ENCODE results near the gene C1QB.

Gene C1QB, protein sequence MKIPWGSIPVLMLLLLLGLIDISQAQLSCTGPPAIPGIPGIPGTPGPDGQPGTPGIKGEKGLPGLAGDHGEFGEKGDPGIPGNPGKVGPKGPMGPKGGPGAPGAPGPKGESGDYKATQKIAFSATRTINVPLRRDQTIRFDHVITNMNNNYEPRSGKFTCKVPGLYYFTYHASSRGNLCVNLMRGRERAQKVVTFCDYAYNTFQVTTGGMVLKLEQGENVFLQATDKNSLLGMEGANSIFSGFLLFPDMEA

DNA sequence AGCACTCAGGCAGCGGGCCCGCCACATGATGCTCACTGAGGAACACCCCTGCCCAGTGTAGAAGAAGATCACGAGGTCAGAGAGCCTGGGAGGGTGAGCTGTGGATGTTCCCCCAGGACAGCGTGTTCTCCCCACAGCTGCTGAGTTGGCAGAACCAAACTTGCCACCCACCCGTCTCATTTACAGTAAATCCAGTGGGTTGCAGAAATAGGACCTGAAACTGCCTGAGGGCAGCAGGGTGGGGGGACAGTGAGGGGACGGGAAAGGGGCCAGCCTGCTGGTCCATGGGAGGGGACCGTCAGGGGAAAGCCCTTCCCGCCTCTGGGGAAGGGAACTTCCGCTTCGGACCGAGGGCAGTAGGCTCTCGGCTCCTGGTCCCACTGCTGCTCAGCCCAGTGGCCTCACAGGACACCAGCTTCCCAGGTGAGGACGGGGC, at the start of gene C1QB:
Gene C1QB (plus strand): TSS at position 356 of the 436 bp plus-strand sequence. CDS start 6,227 bp downstream, outside the sequence.
- no peak for DNase-seq (ENCODE audit: extremely low read depth in 1 of 2, low read depth in 1 of 2)

DNA sequence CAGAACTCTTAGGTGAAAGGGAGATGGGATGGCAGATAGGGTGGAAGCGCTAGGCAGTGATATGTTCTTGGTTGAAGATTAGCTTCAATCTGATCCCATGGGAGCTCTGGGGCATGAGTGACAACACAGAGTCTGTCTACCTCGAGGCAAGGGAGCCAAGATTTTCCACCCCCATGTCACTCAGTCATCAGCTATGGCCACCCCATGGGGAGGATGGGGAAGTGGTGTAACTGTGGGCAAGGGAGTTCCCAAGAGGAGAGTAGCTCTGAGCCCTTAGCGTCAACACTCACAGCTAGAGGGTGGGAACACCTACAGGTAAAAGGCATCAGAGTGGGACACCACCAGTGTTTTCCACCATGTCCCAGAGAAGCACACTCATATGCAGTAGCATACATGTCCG, 46.9 kb upstream of the C1QB start:
- DNase-seq (ENCODE audit: extremely low read depth in 1 of 2, low read depth in 1 of 2) = no peak

DNA sequence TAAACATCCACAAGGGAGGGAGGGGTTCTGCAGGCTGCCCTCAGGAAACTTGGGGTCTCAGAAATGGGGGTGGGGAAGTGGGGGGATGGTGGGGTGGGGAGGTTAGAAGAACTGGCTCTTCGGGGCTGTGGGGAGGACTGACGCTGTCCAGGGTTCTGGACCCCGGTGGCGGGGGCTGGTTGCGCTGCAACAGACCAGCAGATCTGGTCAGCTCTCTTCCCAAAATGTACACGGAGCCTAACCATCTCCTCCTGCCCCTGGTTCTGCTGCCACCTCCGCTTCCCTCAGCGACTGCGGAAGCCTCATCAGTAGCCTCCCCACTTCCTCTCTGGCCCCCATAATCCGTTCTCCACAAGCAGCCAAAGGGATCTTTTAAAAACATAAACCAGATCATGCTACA, 45.9 kb upstream of the C1QB start:
- DNase-seq (ENCODE audit: extremely low read depth in 1 of 2, low read depth in 1 of 2) = no peak

DNA sequence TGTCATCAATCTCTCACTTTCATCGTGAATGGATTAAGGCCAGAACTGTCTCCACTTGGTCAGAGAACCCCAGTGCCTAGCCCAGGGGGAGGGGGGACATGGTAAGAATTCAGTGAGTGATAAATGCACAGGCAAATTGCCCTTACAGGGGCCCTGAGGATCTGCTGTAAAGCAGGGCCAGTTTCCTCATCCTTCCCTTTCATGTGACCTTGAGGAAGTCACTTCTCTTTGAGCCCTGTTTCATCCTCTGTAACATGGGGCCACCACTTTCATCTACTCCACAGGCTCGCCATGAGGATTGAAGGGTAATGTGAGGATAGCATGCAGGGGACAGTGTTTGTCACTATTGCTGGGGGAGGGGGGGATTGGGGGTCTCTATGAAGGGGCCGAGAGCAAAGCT, 44.7 kb upstream of the C1QB start:
- DNase-seq (ENCODE audit: extremely low read depth in 1 of 2, low read depth in 1 of 2) = no peak

DNA sequence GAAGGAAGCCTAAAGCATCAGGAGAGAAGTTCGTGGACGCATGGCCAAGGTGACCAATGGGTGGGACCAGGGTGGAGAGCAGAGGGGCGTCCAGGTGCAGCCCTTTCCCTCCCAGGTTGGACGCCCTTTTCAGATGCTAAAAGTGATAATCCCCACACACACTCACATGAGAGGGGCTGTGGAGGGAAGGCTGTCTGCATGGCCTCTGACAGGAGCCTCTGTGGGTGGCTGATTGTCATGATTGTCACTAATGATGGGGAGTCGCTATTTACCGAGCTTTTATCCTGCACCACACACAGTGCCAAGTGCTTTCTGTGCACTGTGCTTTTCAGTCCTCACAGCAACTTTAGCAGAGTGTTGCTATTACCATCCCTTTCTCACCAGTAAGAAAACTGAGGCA, 43.7 kb upstream of the C1QB start:
- no peak for DNase-seq (ENCODE audit: extremely low read depth in 1 of 2, low read depth in 1 of 2)

DNA sequence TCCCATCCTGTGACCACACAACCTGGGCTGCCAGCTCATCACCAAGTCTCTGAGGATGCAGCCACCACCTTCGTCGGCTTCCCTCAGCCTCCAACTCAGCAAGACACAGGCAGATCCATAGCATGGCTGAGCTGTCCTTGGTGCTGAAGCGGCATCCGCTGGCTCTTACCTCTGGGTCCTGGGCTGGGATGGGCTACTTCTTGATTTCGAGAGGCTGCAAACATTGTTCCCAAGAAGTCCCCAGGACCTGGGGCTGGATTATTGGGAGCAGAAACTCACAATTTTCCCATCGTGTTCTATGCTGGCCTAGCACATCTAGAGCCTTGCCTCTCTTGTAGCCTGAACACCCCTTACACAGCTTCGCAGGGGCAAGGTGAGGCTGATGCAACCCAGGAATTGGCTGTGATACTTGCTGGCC, 41.5 kb upstream of the C1QB start:
- no peak for DNase-seq (ENCODE audit: extremely low read depth in 1 of 2, low read depth in 1 of 2)

DNA sequence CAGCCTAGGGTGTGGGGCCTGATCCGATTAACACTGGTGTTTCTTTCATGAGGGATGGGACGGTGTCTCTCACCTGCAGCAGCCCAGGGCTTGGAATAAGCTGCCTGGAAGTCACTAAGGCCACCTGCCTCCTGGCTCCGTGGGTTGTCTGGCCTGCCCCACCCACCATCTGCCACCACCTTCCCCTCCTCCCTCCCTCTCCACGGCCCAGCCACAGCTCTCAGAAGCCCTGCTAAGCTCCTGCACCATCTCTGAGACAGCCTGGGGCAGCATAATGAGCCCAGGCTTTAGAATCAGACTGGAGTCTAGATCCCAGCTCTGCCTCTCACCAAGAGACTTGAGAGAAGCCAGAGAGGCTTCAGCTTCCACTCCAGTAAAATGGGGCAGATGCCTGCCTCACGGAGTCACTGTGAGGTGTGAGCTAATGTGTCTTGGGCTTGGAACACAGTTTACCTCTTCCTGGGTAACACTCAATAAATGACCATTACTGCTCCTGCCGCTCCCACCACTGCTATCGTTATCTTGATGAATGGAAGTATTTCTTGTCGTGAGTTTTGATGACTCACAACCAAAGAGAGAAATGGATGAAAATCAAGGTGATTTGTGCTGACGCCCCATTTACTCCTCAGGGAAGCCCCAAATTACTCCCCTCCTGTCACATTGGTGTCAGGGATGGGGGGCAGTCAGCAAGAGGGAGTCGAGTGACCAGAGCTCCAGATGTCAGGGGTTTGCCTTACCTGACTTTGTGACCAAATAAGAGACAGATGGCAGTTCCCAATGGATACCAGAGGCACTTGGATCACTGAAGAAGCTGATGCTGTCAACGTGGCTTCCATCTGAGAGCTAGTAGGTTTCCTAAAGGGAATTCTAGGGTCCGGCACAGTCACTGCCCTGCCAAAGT, 40.1 kb upstream of the C1QB start:
- DNase-seq (ENCODE audit: extremely low read depth in 1 of 2, low read depth in 1 of 2) = no peak

DNA sequence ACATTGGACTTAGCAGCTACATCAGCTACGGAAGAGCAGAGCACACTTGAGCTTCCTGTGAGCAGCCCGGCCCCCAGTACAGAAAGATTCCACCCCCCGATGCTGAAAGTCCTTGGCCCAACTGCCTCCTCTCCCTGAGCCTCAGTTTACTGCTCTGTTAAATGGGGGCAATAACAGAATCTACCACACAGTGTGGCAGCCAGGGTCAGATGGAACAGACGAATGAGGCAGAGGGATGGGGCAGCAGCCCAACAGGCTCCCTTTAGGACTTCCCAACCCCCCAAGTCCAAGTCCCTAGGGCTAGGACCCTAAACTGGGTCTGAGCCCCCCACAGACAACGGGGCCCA, 39.5 kb upstream of the C1QB start:
- no peak for DNase-seq (ENCODE audit: extremely low read depth in 1 of 2, low read depth in 1 of 2)

DNA sequence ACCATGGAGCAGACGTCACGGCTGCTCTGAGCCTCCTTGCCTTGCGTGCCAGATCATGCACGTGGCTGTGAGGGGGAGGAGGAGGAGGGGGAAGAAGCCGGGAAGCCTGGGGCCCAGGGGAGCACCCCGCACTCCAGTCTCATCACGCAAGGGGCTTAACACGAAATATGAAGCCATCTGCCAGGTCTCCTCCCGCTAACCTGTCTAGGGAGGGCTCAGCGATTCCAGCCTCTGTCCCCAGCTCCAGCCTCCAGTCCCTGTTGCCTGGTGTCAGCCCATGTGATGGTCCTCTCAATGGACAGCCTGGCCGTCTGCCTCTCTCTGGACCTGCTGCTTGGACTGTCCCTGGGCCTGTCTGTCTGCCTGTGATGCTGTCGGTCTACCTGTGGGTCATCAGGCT, 39.1 kb upstream of the C1QB start:
- no peak for DNase-seq (ENCODE audit: extremely low read depth in 1 of 2, low read depth in 1 of 2)

DNA sequence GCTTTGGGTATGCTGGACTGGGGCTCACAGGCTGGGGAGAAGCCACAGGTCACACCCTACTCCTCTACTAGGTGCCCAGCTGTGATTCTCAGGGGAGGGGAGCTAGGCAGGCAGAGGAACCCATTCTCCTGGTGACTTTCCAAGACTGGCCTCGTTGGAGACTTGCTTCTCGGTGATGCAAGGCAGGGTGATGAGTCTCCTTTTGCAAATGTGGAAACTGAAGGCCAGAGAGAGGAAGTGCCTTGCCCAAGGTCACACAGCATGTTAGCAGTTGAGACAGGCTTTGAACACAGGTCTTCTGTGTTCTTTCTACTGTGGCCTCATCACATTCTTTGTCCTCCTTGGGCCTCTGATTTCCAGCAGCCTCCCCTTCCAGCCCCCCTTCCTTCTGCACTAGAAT, 37.1 kb upstream of the C1QB start:
- DNase-seq (ENCODE audit: extremely low read depth in 1 of 2, low read depth in 1 of 2) = no peak

DNA sequence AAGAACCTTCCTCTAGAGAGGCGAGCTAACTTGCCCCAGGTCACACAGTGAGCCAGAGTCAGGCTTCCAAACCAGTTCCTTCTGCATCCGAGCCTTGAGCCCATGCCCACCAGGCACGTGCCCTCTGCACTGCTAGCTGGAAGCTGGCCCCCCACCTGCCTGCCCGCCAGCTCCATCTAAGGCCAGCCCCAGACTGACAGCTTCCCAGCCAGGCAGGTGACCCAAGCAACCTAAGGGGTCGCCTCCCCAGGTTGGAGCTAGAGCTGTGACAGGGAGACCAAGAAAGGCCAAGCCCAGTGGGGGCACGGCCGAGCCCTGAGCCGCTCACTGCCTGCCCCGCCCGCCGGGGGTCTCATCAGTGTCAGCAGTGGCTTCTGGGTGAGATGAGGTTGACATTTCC, 36.5 kb upstream of the C1QB start:
- no peak for DNase-seq (ENCODE audit: extremely low read depth in 1 of 2, low read depth in 1 of 2)

DNA sequence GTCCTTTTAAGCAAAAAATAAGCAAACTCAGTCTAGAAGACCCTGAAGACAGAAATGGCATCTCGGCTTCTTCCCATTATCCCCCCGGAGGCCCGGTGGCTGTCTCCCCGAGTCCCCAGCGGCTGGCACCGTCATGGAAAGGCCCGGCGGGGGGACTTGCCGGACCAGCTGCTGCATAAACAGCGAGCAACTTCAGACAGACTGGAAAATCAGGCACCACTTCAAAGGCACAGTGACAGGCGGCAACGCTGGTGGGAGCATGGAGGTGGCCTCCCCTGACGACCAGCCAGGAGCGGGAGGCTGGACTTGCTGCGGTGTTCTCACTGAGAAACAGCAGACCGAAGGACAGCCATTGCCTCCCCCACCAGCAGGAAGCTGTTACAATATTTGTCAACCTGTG, 35.0 kb upstream of the C1QB start:
- no peak for DNase-seq (ENCODE audit: extremely low read depth in 1 of 2, low read depth in 1 of 2)

DNA sequence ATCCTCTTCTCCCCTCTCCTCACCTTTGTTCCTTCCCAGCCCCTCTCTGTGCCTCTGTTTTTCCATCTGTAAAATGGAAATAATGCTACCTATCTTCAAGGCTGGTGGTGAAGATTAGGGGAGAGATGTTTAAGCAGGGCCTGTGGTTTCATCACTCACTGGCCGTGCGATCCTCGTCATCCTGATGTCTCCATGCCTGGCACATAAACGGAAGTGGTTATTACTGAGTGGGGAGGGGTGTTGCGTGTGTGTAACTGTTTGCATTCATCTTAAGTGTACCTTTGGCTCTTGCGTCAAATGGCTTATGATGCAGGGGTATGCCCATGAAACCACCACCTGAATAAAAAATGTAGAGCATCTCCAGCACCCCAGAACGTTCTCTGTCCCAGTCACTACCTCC, 33.8 kb upstream of the C1QB start:
- no peak for DNase-seq (ENCODE audit: extremely low read depth in 1 of 2, low read depth in 1 of 2)

DNA sequence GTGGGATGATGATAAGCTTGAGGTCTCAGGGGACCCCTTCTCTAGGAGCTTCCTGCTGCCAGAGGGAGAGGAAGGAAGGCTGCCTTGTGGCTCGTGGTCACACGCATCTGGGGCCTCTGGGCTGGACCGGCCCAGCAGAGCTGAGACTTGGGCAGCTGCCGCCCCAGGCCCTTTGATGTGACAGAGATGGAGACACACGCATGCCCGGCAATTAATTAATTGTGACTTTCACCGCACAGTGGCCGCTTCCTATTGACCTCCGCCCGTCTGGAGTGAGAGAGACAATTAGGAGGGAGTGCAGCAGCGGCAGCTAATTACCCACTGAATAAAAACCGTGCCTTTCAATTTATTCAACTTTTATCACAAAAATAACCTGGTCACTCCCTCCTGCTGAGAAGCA, 33.2 kb upstream of the C1QB start:
- no peak for DNase-seq (ENCODE audit: extremely low read depth in 1 of 2, low read depth in 1 of 2)

DNA sequence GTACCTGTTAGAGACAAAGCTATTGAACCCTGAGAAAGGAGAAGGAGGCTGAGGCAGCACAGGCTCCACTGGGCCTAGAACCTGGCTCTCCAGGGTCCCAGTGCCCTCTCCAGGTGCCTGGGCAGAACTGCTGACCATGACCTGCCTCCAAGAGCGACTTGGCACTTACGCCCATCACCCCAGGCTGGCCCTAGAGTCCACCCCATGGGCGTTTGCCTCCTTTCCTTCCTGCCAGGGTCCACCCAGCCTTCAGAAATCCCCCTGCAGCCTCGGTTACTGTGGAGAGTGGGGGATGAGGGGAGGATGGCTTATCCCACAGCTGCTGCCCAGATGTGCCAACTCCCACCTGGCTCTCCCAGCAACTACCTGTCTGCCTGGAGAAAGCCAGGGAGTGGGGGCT, 31.3 kb upstream of the C1QB start:
- DNase-seq (ENCODE audit: extremely low read depth in 1 of 2, low read depth in 1 of 2) = no peak

DNA sequence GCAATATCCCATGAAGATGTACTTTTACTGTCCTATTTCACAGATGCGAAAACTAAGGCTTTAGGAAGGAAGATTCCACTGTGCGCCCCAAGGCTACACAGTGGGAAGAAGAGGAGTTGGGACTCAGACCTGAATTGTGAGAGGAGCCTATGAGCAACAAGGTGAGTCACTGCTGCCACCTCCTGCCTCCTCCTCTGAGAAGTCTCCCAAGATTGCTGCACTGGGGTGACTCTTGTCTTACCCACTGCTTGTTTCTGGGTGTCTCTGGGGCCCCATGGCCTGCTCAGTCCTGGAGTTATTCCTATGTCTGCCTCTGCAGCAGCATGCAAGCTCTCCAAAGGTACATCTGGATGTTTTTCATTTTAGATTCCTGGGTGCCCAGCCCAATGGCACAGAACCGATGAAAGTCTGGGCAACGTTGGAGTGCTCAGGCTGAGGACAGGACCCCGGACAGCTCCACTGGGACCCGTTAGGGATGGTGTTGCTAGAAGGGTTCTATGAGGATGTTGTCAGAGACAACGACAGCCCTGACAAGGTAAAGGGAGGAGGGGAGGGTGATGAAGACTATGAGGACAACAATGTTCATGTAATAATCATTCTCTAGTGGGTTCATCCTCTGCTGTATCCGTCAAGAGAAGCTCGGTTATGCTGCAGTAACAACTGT, 27.6 kb upstream of the C1QB start:
- no peak for DNase-seq (ENCODE audit: extremely low read depth in 1 of 2, low read depth in 1 of 2)

DNA sequence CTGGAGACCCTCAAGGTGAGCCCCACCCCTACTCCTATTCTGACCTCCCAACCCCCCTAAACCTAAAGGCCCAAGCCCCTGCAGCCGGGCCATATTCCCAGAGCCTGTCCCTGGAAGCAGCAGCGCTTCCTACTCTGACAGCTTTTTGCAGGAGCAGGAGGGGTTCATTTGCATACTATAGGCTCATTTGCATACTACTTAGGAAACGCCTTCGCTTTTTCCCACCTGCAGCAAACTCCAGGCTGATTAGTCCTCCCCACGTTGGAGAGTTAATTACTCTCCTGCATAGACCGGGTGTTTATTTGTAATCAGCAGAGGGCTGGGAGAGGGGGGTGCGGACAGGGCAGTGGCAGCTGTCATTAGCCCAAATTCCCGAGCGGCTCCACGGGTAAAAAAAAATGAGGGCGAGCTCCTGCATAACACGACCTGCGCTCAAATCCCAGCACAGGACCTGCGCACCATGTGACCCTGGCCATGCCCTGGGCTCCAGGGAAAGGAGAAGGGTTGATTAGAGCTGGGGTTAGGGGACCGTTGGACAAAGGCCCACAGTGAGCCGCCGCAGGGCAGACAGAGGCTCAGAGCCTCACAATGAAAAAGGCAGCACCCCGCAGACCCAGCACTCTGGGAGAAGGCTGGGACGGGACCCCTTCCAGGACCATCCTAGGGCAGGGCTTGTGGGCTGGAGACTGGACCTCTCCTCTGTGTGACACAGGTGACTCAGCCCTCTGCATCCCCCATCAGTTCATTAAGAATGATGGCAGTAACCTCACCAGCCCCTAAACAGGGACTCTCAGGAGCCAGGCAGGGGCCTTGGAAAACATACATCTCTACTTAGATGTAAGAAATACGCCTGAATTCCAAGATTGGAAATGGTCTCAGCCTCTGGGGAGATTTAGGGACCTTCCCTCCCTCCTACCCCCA, 26.5 kb upstream of the C1QB start:
- DNase-seq (ENCODE audit: extremely low read depth in 1 of 2, low read depth in 1 of 2) = no peak

DNA sequence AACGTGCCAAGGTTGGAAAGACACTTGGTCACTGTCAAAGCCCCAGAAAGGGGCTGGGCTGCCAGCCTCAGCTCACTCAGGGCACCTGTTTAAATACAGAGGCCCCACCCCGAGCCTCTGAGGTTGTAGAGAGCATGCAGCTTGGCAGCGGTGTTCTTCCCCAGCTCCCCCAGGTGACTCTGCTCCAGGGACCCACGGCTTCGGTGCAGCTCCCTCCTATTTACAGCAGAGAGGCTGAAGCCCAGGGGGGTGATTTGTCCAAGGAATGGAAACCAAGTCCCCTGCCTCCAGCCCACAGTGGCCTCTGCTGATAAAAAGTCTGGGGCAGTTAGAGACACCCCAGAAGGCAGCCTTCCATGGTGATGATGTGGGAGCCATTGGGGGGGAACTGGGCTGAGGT, 25.7 kb upstream of the C1QB start:
- DNase-seq (ENCODE audit: extremely low read depth in 1 of 2, low read depth in 1 of 2) = no peak

DNA sequence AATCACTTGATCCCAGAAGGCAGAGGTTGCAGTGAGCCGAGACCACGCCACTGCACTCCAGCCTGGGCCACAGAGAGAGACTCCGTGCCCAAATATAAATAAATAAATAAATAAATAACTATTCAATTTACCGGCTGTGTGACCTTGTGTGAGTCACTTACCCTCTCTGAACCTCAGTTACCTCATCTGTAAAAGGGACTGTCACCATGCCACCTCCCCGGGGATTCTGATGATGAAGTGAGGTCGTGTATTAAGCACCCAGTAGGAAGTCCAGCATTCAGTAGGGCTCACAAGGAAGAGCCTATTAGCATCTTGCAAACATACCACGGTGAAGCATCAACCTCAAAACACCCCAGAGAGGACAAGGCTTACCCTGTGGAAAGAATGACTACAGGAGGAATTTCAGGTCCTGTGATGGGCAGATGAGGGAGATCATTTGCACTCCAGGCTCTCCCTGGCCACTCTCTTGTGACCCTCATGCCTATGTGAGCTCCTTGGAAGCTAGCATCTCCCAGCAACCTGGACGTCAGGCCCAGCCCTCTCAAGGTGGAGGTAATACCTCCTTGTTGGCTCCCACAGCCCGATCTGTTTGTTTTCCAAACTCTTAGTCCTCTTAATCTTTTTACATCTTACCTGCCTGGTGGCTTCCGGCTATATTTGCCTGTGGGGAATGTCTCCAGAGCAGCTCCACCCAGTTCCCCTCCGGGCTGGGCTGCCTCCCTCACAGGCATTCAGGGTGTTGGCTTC, 24.2 kb upstream of the C1QB start:
- DNase-seq (ENCODE audit: extremely low read depth in 1 of 2, low read depth in 1 of 2) = no peak

DNA sequence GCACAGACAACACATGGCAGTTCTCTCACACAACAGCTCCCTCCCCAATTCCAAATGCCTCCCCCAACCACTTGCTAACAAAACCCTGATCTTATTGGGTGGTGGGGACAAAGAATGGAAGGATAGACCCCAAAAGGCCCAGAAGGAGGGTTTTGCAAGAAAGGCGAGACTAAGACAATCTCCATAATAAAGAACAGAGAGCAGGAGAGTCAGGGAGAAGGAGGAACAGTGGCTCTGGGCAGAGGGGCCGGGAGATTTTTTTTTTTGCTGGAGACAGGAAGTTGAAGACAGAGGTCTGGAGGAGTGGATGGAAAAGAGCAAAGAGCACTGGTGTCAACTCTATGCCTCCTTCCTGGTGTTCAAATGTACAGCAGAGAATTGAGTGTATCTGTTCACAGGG, 23.1 kb upstream of the C1QB start:
- no peak for DNase-seq (ENCODE audit: extremely low read depth in 1 of 2, low read depth in 1 of 2)
